Fibroblast of pulmonary artery (primary cell): ENCODE data around the gene SMIM9.
A peak's percentile ranks its signal among the peaks of the same experiment; 100 is the strongest.

Experiments
- DNase-seq: peaks from one replicate; pipeline ENCODE4 v3.0.0-alpha.2; 2010; ENCODE audit warnings: low read depth
- H3K4me3 ChIP-seq: replicated peaks from 2 replicates; pipeline ENCODE4 v1.5.1; 2011; ENCODE audit warnings: low read depth, mild to moderate bottlenecking, control low read depth, low read length, moderate library complexity
- TF ChIP-seq, protein P1 (sequence below): IDR thresholded peaks from 2 replicates; pipeline ENCODE4 v1.5.1; 2011; ENCODE audit warnings: mild to moderate bottlenecking, control low read depth, low read length, inconsistent platforms; ENCODE audit errors: missing control alignments

SMIM9 gene

DNA sequence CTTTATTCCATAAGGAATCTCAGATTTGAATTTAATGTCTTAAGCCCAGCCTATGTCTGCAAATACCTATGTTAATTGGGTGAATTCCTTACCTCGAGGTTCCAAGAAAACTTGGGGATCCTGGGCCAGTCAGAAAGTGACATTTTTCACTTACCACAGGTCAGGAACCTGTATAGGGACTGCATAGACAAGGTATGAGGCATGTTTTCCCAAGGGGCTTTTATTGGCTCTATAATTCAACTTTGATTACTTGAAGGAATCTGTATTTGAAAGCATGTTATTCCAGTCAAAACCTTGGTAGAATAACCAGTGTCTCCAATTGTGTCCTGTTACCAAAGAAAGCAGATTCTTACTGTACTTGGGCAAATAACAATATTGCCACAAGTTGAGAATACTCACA lies 20.7 kb downstream of the SMIM9 start:
- TF ChIP-seq, protein P1, sequence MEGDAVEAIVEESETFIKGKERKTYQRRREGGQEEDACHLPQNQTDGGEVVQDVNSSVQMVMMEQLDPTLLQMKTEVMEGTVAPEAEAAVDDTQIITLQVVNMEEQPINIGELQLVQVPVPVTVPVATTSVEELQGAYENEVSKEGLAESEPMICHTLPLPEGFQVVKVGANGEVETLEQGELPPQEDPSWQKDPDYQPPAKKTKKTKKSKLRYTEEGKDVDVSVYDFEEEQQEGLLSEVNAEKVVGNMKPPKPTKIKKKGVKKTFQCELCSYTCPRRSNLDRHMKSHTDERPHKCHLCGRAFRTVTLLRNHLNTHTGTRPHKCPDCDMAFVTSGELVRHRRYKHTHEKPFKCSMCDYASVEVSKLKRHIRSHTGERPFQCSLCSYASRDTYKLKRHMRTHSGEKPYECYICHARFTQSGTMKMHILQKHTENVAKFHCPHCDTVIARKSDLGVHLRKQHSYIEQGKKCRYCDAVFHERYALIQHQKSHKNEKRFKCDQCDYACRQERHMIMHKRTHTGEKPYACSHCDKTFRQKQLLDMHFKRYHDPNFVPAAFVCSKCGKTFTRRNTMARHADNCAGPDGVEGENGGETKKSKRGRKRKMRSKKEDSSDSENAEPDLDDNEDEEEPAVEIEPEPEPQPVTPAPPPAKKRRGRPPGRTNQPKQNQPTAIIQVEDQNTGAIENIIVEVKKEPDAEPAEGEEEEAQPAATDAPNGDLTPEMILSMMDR, result no peak
- H3K4me3 ChIP-seq, result no peak overlapping the region
- DNase-seq, result no peak

DNA sequence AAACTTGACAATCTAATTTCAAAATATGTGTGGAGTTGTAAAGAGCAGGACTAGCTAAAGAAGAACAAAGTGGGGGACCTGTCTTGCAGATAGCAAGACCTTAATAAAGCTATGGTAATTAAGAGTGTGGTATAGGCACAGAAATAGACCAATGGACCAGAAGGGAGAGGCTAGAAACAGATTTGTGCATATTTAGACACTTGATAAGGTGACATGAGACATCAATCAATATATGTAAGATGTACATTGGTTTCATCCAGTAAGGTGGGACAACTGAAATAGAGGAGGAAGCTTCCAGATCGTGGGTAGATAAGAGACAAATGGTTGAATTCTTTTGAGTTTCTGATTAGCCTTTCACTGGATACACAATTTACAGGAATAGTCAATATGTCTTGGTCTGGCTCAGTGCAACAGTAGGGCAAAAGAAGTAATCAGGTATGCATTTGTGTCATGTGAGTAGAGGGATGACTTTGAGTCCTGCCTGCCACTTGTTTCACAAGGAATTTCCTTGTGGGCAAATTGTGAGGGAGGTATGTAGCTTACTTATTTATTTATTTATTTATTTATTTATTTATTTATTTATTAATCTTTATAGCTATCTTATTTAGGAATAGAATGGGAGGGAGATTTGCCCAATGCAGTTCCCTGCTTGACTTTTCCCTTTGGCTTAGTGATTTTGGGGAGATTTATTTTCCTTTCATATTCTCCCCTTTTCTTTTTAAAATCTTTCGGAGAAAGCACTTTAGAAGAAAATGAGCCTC lies 21.9 kb downstream of the SMIM9 start:
- H3K4me3 ChIP-seq, result no peak overlapping the region
- TF ChIP-seq, protein P1, result no peak
- no peak for DNase-seq

DNA sequence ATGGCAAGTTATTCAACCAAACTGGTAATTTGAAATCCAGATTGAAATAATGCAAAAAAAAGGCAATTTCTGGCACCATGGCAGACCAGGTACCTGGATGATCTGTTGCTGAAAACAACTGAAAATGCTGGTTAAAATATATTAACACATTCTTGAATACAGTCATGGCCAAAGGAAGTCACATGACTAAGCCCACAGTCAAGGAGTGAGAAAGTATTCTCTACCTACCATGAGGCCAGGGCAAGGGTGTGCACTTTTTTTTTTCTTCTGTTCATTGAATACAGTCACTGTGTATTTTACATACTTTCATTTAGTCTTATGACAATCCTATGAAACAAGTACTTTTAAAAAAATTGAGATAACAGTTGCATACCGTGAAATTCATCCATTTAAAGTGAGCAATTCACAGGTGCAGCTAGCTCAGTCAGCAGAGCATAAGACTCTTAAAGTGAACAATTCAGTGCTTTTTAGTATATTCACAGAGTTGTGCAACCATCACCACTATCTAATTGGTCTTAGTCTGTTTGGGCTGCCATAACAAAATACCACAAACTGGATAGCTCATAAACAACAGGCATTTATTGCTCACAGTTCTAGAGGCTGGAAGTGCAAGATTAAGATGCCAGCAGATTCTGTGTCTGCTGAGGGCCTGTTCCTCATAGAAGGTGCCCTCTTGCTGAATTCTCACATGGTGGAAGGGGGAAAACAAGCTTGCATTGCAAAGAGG lies 24.4 kb downstream of the SMIM9 start:
- TF ChIP-seq, protein P1, result no peak
- no peak overlapping the region for H3K4me3 ChIP-seq
- DNase-seq, result no peak

DNA sequence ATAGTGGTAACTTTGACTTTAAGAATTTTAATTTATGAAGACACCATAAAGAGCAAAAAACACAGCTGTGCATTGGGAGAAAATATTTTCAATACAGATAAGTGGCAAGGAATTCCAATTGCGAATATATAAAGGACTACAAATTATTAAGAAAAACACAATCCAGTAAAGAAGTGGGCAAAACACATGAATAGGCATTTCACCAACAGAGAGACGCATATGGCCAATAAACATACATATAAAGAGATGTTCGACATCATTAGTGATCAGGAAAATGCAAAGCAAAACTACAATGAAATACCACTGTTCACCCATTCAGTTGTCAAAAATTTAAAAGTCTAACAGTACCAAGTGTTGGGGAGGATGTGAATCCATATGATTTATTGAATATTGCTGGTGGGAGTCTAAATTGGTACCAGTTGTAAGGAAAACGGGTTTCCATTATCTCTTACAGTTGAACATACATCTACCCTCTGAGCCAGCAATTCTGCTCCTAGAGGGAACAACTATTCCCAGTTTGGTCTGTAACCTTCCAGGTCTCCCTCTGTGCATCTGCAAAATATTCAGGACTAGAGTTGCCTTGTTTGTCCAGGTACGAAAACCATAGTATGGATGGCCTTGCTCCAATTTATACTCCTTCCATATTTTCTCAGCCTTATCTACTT lies 27.5 kb downstream of the SMIM9 start:
- no peak overlapping the region for H3K4me3 ChIP-seq
- DNase-seq, result no peak
- TF ChIP-seq, protein P1, result no peak

DNA sequence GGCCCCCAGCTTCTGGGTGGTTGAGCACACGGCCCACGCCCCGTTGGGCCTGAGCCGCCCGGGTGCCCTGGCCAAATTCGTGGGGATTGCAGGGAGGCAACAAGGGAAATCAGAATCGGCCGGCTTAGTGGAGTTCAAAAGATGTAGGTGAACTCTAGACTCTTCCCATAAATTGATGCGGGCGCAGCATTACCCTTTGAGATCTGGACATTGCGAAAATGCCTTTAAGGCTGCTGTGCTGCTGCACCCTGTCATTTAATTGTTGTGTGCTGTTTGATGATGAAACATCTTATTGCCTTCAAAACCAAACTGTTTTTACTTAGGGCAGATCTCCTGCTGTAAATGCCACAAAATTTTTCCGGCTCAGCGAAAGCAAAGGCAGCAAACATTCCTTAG lies 28.8 kb downstream of the SMIM9 start:
- H3K4me3 ChIP-seq, result peak overlapping the region; percentile 67
- TF ChIP-seq, protein P1, result no peak
- peak; percentile 44 for DNase-seq

DNA sequence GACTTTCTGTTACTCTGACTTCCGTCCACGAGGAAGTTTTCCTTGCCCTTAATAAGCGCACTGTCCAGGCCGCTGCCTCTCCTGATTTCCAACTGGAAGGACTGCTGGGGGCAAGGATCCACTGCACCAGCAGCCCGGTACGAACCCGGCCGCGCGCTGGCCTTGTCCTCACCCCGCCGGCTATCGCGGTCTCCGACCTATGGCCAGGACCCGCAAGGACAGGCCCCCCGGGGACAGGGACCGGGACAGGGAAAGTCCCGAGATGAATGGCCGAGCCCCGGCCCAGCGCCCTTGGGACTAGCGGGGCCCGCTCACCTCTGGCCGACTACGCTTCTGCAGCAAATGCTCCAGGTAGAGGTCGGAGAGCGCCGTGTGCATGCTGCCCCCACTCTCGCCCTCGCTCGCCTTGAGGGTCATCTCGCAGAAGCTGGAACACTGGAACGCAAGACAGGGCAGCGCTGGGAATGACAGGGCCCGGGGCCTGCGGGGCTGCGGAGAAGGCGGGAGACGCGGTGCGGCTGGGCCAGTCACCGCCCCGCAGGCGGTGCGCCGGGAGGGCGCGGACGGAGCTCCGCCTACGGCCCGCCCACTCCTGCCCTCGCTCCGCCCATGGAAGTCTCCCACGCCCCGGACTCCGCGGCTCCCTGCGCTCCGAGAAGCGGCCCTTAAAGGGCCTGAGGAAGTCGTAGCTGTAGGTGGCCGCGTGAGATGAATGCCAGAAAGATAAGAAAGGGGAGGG lies 29.3 kb downstream of the SMIM9 start, which contains the start of gene MPP1:
TSS of gene MPP1 (minus strand) at position 529 of the 739 bp plus-strand sequence. CDS start at position 417, 112 bp downstream.
- H3K4me3 ChIP-seq, result peak within 1 kb of the TSS; percentile 67
- peak; percentile 80 for DNase-seq
- TF ChIP-seq, protein P1, result no peak
